NCI-H526 (cell line): ENCODE results near the gene TTLL12.

ENCODE experiments used
- DNase-seq, 2 experiments: peaks; one replicate each; lab custom pipeline; 2025; lab: John Stamatoyannopoulos, UW

Gene TTLL12

GRCh38 chr22:43213962-43214361 lies 27.0 kb upstream of the TTLL12 start:
- no peak for DNase-seq

- no peak for DNase-seq
These were observed 26.1 kb upstream of the TTLL12 start for GRCh38 chr22:43213051-43213450.

GRCh38 chr22:43212434-43212952 lies 25.6 kb upstream of the TTLL12 start:
- DNase-seq = no peak

- DNase-seq = no peak
These were observed 25.1 kb upstream of the TTLL12 start for GRCh38 chr22:43211941-43212433.

- no peak for DNase-seq
These were observed 23.9 kb upstream of the TTLL12 start for GRCh38 chr22:43210631-43211515.

- no peak for DNase-seq
These were observed 23.0 kb upstream of the TTLL12 start for GRCh38 chr22:43209971-43210370.

GRCh38 chr22:43209523-43209890 lies 22.6 kb upstream of the TTLL12 start:
- no peak for DNase-seq

GRCh38 chr22:43208703-43209522 lies 22.0 kb upstream of the TTLL12 start:
- DNase-seq = no peak

GRCh38 chr22:43207849-43208702 lies 21.1 kb upstream of the TTLL12 start:
- no peak for DNase-seq

GRCh38 chr22:43207386-43207785 lies 20.5 kb upstream of the TTLL12 start:
- no peak for DNase-seq

- DNase-seq = no peak
These were observed 19.7 kb upstream of the TTLL12 start for GRCh38 chr22:43206509-43207161.

GRCh38 chr22:43205748-43206508 lies 19.0 kb upstream of the TTLL12 start:
- no peak for DNase-seq

GRCh38 chr22:43205261-43205691 lies 18.3 kb upstream of the TTLL12 start:
- no peak for DNase-seq

- DNase-seq = no peak
These were observed 16.6 kb upstream of the TTLL12 start for GRCh38 chr22:43203471-43203981.

- no peak for DNase-seq
These were observed 15.9 kb upstream of the TTLL12 start for GRCh38 chr22:43202756-43203410.

GRCh38 chr22:43202326-43202725 lies 15.4 kb upstream of the TTLL12 start:
- DNase-seq = no peak

GRCh38 chr22:43201486-43202219 lies 14.7 kb upstream of the TTLL12 start:
- no peak for DNase-seq

GRCh38 chr22:43200555-43200954 lies 13.6 kb upstream of the TTLL12 start:
- DNase-seq = no peak

- no peak for DNase-seq
These were observed 13.1 kb upstream of the TTLL12 start for GRCh38 chr22:43200031-43200430.
